Thymus (tissue), 11 donors: ENCODE measurements around the gene ARL5C. TPM values are rescaled to one million over a fixed set of nuclear protein-coding genes. Genes with fewer than 3 reads are reported as not detected.
A peak's percentile ranks its signal among the peaks of the same experiment; 100 is the strongest.

ENCODE experiments used
- DNase-seq, 9 donors: peaks; one replicate each; pipeline ENCODE4 v3.0.0-alpha.2; 2013; ENCODE audit warnings: low spot score in 9 of 9, low read depth in 6 of 9, missing footprints in 1 of 9
- H3K27ac ChIP-seq, 2 donors: one replicate each; pipeline ENCODE4 v1.5.1; 2013; ENCODE audit warnings: control low read depth in 1 of 2, low read depth in 1 of 2, low read length in 1 of 2, mild to moderate bottlenecking in 1 of 2, moderate library complexity in 1 of 2
- H3K27me3 ChIP-seq, 2 donors: one replicate each; pipeline ENCODE4 v1.5.1; 2013; ENCODE audit warnings: low read length in 1 of 2; ENCODE audit not compliant: control insufficient read depth in 2 of 2, insufficient read depth in 1 of 2
- H3K36me3 ChIP-seq, 2 donors: one replicate each; pipeline ENCODE4 v1.5.1; 2013; ENCODE audit warnings: low read length in 1 of 2, mild to moderate bottlenecking in 1 of 2, moderate library complexity in 1 of 2; ENCODE audit not compliant: control insufficient read depth in 2 of 2, insufficient read depth in 2 of 2
- H3K4me1 ChIP-seq, 2 donors: one replicate each; pipeline ENCODE4 v1.5.1; 2013; ENCODE audit warnings: low read length in 2 of 2; ENCODE audit not compliant: control insufficient read depth in 2 of 2, insufficient read depth in 2 of 2
- H3K4me3 ChIP-seq, 2 donors: one replicate each; pipeline ENCODE4 v1.5.1; 2013; ENCODE audit warnings: low read length in 2 of 2, control low read depth in 1 of 2, mild to moderate bottlenecking in 1 of 2
- H3K9me3 ChIP-seq, 2 donors: one replicate each; pipeline ENCODE4 v1.5.1; 2013; ENCODE audit warnings: low read length in 1 of 2, mild to moderate bottlenecking in 1 of 2; ENCODE audit not compliant: control insufficient read depth in 2 of 2, insufficient read depth in 1 of 2
- WGBS: extraction: QIAGEN DNeasy Blood & Tissue Kit; methylation state at CpG from one replicate; pipeline ENCODE4 v1.1.7; 2013; 5-methylcytosine and 5-hydroxymethylcytosine counted together
- polyA plus RNA-seq: library from polyadenylated mRNA; stranded (reverse); fragments of 200-250 nt; gene quantifications from one replicate; pipeline ENCODE4 v1.2.3, GENCODE V29; 2013
- total RNA-seq: library from RNA; stranded (reverse); fragments of 120-200 nt; gene quantifications from one replicate; pipeline ENCODE4 v1.2.4, GENCODE V29; 2013
- donor health status: healthy.

The ARL5C gene
- total and polyA plus RNA-seq, 2 donors: 3.7 to 6.3 TPM

DNA sequence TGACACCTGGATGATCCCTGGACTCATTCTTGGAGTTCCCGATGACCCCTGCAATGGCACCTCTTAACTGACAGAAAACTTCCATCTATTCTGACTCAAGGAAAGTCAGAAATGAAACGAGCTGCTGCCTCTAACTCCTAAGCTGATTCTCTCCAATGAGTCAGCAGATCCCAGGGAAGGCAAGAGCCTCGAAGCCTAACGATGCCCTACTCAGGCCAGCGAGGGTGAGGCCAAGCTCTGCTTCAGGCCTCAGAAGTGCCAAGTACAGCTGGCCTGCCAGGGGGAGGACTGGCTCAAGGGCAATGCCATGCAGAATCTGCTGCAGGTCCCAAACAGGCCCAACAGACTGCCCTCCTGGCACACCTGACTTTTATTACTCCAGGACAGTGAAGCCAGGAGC, 50.8 kb downstream of the ARL5C start:
- Histone ChIP-seq H3K4me1 (peaks cover 0 to 4% of the 10 kb centered on the region in 2 donors), H3K4me3 (no peak overlapping the region), H3K27ac (peak overlapping the region in 1 of 2 donors; percentile 60), H3K9me3 (no peaks in the 10 kb centered on the region), H3K27me3 (peaks cover 0 to 27% of the 10 kb centered on the region in 2 donors), H3K36me3 (no peaks in the 10 kb centered on the region)
- no peak for DNase-seq
- WGBS: 49% methylated on average over 5 of the region's 5 CpGs

DNA sequence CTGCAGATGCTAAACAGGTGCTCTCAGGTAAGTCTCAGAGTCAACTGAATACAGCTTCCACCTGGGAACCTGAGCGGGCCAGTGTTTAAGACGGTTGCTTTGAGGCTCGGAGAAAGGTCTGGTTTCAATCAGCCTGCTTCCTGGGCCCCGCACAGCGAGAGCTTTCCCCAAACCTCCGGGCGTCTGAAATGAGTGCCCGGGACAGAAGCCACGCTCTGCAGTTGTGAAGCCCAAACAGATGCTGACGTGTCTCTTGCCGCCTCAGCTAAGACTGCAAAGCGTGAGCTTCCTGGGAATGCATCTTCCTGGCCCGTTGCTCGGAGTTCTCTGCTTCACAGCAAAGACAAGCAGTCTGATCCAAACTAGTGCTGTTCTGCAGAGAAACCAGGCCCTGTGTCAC, 51.2 kb downstream of the ARL5C start:
- Histone ChIP-seq H3K4me3 (no peak overlapping the region), H3K9me3 (no peaks in the 10 kb centered on the region), H3K27me3 (peaks cover 0 to 29% of the 10 kb centered on the region in 2 donors), H3K27ac (peak overlapping the region in 1 of 2 donors; percentile 60), H3K36me3 (no peaks in the 10 kb centered on the region), H3K4me1 (peaks cover 0 to 4% of the 10 kb centered on the region in 2 donors)
- DNase-seq: peak in 1 of 9 donors; percentile 11
- 94% methylated on average over 14 of the region's 14 CpGs for WGBS

DNA sequence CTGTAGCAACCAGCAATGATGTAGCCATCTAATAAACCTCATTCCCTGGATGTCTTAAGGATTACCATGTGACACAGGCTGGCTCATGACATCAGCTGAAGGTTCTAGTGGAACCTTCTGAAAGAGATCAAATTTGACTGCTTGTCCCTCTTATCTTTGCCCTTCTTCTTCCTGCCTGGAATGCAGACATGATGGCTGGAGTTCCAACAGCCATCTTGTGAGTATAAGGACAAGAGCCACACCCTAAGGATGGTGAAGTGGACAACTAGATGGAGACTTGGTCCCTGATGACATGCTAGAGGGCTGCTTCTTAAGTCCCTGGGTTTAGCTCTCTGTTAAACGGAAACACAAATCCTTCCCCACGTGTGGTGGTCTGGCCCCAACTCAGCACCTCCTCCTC, 52.1 kb downstream of the ARL5C start:
- peaks cover 0 to 34% of the 10 kb centered on the region in 2 donors for H3K27me3 ChIP-seq
- 99% methylated on average over 2 of the region's 2 CpGs for WGBS
- no peak for DNase-seq
- H3K4me3 ChIP-seq: no peak overlapping the region
- H3K27ac ChIP-seq: no peak overlapping the region
- peaks cover 0 to 4% of the 10 kb centered on the region in 2 donors for H3K4me1 ChIP-seq
- H3K9me3 ChIP-seq: no peaks in the 10 kb centered on the region
- H3K36me3 ChIP-seq: no peaks in the 10 kb centered on the region

DNA sequence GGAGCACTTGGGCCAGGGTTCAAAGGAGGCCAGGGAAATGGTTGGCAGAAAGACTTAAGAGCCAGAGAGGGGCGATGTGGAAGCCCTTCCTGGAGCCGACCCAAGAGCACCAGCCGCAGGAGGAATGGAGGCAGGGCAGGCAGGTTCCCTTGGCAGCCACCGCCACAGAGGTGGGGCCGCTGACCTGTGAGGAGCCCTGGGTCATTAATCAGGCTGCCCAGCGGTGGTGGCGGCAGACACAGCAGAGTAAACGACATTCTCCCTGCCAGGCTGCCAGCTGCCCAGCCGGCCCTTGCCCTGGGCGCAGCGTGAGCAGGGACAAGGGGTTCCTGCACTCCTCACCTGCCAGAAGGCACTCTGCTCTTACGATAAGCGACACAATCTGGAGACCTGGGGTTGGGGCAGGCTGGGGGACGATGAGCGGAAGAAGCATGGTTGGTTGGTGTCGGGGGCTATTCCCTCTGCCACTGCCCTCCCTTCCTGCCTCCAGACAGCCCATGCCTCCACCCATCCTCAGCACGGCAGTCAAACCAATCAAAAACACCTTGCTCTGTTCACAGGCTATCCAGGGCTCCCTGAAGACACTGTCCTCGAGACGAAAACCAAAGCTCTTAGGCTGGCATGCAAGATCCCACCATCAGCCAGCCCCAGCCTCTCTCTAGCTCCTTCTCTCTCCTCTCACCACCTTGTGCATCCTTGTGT, 55.4 kb downstream of the ARL5C start:
- Histone ChIP-seq H3K36me3 (no peaks in the 10 kb centered on the region), H3K27me3 (peaks cover 0 to 53% of the 10 kb centered on the region in 2 donors), H3K9me3 (no peaks in the 10 kb centered on the region), H3K27ac (no peak overlapping the region), H3K4me1 (peaks cover 0 to 4% of the 10 kb centered on the region in 2 donors), H3K4me3 (no peak overlapping the region)
- DNase-seq: no peak
- 86% methylated on average over 19 of the region's 19 CpGs for WGBS

DNA sequence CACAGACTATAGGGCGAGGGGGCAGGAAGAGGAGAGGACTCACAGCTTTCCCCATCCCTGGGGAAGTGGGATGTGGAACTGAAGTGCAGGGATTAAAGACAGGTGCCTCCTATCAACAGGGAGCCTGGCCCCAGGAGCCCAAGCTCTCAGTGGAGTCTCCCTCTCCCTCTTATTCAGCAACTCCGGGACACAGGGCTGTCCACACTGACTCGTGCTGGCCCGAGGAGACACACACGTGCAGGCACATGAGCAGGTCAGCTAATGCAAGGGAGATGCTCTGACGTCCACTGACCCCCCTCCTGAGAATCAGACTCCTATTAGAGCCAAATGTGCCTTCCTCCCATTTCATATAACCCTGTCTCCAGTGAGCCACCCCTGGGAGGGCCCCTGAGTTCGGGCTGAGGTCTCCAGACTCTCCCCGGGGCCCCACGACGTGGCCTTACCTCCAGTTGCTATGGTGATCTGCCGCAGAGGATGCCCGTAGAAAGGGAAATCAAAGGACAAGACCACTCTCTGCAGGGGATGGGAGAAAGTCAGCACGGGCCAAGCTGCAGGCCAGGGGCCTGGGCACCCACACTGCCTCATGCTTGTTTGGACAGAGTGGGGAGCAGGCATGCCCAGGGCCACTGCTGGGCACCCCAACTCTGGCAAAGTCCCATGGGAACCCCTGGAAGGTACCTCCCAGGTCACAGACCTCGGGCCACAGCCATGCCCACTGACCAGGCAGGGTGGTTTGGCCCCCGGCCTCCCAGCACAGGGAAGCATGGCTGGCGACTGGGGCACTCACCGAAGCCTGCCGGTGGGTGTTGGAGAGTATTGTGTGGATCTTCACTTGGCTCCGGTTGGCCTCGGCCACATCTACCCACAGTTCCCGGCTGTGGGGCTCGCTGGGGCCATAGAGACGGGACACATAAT, 57.2 kb downstream of the ARL5C start:
- Histone ChIP-seq H3K4me3 (no peak overlapping the region), H3K27ac (no peak overlapping the region), H3K4me1 (no peaks in the 10 kb centered on the region), H3K27me3 (peaks cover 0 to 50% of the 10 kb centered on the region in 2 donors), H3K36me3 (peaks cover 0 to 6% of the 10 kb centered on the region in 2 donors), H3K9me3 (no peaks in the 10 kb centered on the region)
- WGBS: 90% methylated on average over 23 of the region's 23 CpGs
- DNase-seq: no peak

DNA sequence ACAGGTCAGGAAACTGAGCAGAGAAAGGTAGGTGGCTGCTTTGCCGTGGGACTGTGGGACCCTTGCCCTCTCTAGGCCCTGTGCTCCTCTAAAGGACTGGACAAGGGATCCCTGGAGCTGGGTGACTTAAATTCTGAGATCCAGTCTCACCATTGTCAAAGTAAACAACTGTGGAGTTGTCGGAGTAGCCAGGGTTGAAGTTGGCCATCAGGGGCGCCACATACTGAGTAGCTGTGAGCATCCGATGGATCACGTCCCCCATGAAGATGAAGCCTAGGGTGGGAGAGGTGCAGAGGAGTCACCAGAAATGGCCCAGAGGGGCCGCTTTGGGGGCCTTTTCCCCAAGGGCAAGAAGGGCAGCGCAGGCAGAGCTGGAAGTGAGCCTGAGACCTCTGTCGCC, 58.0 kb downstream of the ARL5C start:
- H3K9me3 ChIP-seq: no peaks in the 10 kb centered on the region
- H3K36me3 ChIP-seq: peaks cover 0 to 6% of the 10 kb centered on the region in 2 donors
- H3K27me3 ChIP-seq: peaks cover 0 to 50% of the 10 kb centered on the region in 2 donors
- 96% methylated on average over 8 of the region's 8 CpGs for WGBS
- H3K27ac ChIP-seq: no peak overlapping the region
- no peak overlapping the region for H3K4me3 ChIP-seq
- DNase-seq: no peak
- no peaks in the 10 kb centered on the region for H3K4me1 ChIP-seq

DNA sequence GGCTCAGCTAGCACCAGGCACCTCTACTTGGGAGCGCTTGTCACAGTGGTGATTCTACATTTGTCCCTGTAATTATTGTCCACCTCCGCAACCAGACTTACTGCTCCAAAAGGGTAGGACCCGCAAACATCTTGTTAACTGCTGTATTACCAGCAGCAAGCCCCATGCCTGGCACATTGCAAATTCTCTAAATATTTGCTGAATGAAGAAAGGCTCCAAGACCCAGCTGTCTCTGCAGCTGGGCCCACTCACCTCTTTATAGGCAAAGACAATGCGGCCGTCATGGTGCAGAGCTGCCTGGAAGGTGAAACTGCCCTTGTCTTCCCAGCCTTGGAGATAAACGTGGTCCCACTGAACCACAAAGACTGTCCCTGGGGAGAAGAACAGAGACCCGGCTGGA, 58.8 kb downstream of the ARL5C start:
- H3K4me1 ChIP-seq: peaks cover 0 to under 1% of the 10 kb centered on the region in 2 donors
- H3K27me3 ChIP-seq: peaks cover 0 to 46% of the 10 kb centered on the region in 2 donors
- no peaks in the 10 kb centered on the region for H3K9me3 ChIP-seq
- H3K4me3 ChIP-seq: no peak overlapping the region
- peaks cover 0 to 6% of the 10 kb centered on the region in 2 donors for H3K36me3 ChIP-seq
- no peak overlapping the region for H3K27ac ChIP-seq
- no peak for DNase-seq
- 95% methylated on average over 7 of the region's 7 CpGs for WGBS
